Stimulated activated naive CD4-positive, alpha-beta T cell treated with Interleukin-2 at 50 U/mL for 16 hours (primary cell): ENCODE data around the gene CPN1.

ENCODE experiments used
- DNase-seq: peaks from one replicate; lab custom pipeline; 2025; lab: John Stamatoyannopoulos, UW

The CPN1 gene

DNA sequence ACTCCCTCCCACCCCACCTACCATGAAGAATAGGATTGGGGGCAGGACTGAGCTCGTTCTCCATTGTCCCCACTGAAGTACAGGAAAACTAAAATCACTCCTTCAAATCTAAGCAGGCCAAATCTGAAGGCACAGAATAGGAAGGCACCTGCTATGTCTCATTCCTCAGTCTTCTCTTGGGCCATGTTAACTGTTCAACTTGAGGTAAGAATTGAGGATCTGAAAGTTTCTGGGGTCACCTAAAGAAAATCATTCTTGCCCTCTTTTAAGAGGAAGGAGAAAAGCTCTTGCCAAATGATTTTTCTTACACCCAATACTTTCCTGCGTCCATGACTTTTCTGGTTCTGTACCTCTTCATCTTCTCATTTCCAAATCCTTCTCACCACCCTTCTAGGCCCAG is 4.9 kb downstream of the CPN1 start:
- DNase-seq: no peak

DNA sequence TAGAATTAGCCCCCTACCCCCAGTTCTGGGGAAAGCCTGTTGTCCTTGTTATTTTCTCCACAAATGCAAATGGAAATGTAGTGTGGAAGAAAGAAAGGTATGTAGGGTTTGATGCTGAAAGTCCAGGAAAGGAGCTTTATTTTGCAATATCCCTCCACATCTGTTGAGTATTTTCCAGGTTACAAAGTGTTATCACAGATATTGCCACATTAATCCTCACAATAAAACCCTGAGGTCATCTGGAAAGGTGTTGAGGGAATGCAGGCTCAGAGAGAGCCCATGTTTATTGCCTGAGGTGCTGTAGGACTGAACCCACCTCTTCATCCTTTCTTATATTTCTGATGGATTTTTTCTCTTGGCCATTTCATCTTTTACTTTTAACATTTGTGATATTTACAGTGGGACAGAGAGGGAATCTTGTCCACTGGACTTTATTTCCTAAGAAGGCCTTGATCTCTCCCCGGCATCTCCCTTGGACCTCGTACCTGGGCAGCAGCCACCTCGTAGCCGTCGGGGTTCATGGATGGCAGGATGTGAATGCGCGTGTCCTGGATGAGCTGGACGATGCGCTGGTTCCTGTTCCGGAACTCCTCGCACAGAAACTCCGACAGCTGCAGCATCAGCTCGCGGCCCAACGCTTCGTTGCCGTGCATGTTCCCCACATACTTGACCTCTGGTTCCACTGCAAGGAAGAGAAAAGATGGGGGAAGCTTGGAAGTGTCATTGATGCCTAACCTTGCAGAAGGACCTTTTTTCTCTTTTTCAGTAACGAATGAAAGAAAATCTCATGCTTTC is 6.0 kb downstream of the CPN1 start:
- no peak for DNase-seq

DNA sequence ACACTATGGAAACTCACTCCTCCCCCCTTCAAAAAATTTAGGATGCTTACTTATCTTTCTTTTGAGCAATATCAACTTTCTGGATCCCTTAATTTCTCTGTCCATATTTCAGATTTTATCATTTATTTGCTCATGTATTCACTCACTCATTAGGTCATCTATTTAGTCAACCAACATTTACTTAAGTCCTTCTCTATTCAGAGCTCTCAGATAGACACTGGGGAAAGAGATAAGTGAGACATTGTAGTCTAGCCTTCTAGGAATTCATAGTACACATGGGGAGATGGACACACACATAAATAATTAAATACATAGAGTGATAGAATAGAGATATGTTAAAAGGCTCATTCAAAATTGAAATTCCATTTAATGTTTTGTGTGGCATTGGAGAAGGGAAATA is 9.2 kb downstream of the CPN1 start:
- DNase-seq: no peak

DNA sequence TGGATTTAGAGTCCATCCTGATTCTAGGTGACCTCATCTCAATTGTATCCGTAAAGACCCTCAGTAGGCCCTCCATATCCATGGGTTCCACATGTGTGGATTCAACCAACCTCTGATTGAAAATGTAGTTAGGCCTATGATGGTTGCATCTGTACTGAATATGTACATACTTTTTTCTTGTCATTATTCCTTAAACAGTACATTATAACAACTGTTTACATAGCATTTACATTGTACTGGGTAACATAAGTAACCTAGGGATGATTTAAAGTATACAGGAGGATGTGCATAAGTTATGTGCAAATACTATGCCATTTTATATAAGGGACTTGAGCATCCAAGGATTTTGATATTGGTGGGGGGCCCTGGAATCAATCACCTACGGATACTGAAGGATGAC is 10.1 kb downstream of the CPN1 start:
- DNase-seq: no peak

DNA sequence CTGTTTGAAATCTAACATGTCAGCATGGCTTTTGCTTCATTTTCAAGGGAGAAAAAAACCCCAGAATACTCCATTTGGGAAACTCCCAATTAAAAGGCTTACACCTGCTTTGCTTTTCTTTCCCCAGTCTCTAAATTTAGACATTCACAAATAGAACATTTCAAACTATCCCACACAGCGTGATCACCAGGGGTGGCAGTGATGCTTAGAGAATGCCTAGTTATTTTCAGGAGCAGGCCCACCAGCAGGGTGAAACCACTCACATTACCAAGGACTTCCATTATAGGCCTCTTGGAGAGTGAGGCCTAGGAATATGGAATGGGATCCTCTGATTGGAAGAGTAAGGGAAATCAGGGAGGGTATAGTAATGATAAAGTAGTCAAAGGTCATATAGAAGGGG is 14.2 kb downstream of the CPN1 start:
- no peak for DNase-seq

DNA sequence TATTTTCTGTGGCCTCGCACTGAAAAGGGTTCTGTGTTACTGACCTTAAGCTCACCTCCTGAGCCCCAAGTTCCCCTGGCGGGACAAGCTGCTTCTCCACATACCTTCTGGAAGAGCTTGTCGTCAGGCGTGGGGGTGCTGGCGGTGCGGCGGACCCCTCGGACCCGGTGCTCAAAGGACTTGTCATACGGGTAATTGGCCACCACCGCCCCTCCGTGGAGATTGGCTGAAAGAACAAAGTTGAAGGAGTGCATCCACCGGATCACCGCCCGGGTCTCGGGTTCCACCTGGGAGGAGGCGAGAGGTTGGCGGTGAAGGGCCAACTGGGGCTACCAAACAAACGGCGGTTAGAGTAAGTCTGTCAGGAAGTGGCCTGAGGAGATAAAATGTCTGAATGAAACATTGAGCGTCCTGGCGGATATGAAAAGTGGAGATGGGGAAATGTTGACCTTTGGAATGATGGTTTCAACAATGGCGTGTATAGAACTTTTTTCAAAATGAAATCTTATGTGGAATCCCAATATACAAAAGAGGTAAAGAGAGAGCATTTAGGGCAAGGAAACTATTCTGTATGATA is 16.5 kb downstream of the CPN1 start:
- DNase-seq: no peak

DNA sequence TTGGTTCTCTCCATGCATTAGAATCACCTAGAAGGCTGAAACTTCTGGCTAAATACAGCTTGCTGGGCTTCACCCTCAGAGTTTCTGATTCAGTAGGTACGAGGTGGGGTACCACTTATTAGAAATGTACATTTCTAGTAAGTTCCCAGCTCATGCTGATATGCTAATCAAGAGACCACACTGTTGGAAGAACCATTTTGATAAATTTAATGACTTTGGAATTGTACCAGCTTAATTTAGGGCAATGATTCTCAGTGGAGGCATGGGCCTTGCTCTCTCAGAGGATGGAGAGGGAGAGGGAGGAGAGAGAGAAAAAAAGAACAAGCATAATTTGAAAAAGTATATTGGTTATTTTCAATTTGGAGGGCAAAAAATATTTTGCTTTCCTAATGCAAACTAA is 20.3 kb downstream of the CPN1 start:
- no peak for DNase-seq

DNA sequence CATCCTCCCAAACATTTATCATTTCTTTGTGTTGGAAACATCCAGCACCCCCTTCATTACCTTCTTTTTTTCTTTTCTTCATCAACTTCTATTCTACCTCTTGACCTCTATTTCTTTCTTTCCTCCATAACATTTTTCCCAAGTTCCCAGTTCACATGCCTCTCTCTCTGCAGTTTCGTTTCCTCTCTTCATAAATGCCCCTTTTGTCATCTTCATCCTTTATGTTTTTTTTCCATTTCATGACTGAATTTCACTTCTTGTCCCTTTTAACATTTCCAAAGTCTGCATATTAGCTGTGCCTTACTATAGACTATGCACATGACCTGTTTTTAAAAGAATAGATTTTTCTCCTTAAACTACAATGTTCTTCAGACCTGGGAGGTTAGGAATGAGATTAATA is 23.7 kb downstream of the CPN1 start:
- no peak for DNase-seq

DNA sequence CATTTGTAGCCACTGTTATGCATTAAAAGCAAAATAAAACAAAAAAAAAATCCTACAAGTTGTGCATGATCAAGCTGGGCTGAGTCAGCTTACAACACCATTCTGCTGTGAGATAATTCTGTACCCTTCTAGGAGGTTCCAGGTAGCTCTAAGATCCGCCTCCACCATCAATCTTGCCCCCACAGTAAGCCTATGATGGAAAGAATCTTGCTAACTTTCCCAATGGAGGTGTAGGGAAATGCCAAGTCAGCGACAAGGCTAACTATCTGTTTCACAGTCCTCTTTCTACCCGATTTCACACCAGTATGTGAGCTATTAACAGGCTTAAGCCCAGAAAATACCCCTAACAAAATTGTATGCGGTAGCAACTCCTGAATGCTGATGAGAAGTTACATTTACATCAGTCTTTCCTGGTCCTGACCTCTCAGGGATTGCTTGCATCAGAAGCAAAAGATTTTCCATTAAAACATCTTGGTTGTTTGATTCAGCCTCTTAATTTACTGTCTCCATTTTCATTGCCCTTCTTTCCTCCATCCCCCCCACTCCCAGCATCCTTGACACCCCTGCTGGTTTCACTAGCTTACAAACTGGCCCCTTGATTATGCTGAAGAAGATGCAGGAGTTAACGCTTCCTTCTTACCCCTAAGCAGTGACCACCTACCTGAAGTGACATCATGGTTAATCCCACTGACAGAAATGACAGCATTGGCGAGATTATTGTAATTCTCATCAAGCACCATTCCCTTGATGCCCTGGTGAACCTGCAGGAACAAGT is 27.8 kb downstream of the CPN1 start:
- no peak for DNase-seq

DNA sequence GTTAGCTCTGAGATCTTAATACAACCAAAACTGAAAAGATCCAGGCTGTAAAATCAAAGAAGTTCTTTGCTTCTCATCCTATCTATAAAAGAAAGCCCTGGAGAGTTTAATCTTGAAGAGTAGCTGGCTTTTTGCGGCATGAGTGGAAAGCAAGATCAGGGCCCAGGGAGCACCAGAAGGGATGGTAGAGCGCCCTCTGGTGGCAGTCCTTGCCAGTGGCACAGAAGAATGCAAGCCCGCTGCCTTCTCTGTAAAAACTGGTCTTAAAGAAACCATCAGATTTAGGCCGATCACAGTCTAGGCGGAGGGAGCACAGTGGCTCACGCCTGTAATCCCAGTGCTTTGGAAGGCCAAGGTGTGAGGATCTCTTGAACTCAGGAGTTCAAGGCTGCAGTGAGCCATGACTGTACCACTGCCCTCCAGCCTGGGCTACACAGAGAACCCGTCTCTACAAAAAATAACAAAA is 35.6 kb downstream of the CPN1 start:
- peak; percentile 68 for DNase-seq

DNA sequence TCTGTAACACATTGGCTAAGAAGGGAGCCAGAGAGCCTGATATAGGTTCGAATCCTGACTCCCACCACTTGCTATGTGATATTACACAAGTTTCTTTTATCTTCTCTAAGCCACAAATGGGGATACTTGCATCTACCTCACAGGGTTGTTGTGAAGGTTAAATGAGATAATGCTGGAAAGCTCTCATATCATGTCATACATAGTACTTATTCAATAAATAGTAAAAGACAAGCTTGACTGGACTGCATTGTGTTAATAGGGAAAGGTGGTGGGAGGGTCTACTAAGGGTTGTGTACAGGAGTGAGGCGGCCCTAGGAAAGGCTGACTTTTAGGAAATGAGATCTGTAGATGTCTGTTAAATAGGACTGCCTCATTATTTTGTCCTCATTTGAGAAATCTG is 36.1 kb downstream of the CPN1 start:
- DNase-seq: no peak

DNA sequence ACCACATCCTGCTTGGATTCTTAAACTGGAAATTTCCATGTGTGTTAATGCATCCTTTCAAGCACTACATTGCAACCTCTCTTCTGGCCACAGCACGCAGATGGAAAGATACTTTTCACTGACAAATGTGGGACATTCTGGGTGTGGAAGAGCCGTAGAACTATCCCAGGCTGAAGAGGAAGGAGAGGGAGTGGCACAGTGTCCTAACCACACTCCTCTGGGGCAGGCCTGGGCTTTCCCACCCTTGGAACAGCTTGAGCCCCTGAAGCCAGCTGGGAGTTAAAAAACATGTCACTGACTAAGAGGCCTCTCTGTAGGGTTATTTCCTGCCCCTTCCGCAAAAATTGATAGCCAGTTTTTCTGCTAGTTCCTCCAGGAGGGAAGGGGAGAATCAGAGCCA is 37.9 kb downstream of the CPN1 start:
- no peak for DNase-seq

DNA sequence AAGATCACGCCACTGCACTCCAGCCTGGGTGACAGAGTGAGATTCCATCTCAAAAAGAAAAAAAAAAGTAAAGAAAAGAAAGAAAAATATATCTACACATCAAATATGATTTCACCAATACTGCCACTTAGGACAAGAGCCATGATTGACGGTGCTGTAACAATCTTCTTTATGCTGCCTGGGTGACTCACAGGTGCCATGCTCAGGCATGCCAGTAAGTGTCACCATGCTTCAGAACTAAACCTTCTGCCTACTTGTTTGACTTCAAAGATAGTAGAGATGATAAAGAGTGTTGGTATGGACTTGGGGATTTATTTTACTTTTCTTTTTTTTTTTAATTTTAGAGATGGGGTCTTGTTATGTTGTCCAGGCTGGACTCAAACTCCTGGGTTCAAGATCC is 38.3 kb downstream of the CPN1 start:
- DNase-seq: no peak

DNA sequence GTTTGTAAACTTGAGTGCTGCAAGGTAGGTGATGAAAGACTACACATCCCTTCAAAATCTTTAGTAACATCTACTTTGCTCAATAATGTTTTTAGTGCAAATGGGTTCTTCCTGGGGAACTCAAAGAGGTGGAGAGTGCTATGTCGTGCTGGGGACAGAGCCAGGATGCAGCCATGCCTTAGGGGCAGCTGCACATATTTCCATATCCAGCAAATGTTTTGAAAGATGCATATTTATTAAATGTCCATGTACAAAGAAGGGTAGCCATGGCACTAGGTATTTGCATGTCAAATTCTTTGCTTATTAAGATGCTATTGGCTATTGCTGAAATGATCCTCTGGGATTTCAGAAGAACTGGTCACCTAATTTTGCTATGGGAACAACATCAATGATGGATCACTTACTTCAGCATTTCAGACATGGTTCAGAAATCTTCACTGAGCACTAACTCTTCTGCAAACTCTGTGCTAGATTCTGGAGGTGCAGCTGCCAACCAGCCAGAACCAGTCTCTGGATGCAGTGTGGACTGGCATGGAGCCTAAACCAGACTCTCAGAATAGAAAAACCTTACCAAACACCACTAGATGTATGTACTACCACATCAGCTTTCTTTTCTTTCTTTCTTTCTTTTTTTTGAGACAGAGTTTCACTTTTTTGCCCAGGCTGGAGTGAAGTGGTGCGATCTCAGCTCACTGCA is 40.2 kb downstream of the CPN1 start:
- no peak for DNase-seq

DNA sequence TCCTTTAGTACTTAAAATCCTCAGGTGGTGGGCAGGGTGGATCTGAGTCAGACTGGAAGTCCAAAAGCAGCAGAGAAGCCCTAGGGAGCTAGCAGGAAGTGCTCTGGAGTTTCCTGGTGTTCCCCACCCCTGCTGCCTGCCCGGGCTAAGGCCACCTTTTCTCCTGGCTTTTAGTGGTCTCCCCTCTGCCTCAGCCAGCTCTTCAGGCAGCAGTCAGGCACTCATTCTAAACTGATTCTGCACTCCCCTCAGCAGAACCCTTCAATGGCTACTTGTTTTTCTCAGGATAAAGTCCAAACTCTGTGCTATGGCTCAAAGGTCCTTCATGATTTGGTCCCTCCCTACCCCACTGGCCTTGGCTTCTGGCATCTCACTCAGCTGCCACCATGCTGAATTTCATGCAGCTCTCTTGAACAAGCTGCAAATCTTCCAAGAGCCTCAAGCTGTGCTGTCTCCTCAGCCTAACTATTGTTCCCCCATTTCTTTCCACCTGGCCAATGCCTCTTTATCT is 43.1 kb downstream of the CPN1 start:
- no peak for DNase-seq

DNA sequence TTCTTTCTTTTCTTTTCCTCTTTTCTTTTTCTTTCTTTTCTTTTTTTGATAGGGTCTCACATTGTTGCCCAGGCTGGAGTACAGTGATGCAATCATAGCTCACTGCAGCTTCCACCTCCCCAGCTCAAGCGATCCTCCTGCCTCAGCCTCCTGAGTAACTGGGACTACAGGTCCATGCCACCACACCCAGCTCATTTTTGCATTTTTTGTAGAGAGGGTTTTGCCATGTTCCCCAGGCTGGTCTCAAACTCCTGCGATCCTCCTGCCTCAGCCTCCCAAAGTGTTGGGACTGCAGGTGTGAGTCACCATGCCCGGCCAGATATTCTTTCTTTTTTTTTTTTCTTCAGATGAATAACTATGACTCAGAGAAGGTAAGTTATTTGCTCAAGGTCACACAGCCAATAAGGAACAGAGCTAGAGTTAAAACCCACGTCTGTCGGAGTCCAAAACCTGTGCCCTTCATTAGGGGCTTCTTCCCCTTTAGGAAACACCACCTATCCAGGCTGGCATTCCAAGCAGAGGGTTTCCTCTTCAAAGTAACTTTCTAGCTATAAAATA is 43.8 kb downstream of the CPN1 start:
- DNase-seq: no peak

DNA sequence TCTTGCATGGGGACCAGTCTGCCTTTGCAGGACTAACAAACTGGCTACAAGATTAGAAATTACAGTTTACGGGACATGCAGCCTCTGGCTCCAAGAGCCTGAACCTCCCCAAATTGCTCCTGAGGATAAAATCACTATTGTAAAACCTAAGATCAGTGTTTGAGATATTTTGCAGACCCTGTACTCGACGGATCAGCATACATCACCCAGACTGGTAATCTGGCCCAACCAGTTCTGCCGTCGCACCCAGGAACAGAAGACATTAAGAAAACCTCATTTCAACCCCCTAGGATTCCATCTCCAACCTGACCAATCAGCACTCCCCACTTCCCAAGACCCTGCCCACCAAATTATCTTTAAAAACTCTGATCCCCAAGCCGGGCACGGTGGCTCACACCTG is 44.8 kb downstream of the CPN1 start:
- no peak for DNase-seq

DNA sequence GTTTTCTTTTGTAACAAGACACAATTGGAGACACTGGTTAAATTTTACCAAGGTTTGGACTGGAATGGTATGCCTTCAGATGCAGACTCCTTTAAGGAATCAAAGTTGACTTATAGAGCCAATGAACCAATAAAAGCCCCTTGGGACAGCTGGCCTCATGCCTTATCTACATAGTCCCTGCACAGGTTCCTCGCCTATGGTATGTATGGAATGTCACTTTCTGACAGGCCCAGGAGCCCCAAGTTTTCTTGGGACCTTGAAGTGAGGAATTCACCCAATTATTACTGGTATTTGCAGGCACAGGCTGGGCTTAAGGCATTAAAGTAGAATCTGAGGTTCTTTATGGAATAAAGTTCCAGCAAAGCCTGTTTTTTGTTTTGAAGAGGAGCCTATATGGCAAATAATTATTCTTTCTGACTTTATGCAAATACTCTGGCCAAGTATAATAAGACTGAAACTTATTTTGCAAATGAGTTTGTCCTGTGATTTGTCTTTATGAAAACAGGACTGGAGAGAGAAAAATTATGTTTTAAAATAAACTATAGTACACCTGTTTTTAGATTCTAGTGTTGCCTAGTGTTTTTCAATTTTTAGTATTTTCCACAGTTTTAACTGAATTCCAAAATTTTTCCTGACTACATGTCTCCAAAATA is 47.8 kb downstream of the CPN1 start:
- DNase-seq: no peak

DNA sequence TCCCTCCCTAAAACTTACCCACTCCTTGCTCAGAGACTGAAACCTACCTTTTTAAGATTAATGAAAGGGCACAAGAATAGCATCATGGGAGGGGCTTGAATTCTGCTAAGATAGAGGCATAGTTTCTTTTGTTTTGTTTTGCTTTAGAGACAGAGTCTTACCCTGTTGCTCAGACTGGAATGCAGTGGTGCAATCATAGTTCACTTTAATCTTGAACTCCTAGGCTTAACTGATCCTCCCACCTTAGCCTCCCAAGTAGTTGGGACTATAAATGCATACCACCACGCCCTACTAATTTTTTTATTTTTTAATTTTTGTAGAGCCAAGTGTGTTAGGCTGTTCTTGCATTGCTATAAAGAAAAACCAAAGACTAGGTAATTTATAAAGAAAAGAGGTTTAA is 54.3 kb downstream of the CPN1 start:
- no peak for DNase-seq

DNA sequence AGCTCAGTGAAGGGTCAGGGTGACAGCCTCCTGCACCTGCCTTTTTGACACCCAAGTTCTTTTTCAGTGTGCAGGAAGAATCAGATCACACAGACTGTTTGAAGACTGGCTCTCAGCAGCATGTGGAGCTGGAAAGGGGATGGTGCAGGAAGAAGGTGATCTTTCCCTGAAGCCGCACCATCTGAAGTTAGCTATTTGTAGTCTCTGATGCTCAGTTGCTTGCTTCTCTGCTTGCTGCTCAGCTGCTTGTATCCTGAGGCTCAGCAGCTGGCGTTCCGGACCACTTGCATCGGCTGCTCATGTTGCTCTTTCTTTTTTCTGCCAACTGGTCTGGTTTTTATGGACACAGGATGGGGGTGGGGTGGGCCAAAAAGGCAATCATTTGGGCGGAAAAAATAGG is 56.1 kb downstream of the CPN1 start:
- no peak for DNase-seq

DNA sequence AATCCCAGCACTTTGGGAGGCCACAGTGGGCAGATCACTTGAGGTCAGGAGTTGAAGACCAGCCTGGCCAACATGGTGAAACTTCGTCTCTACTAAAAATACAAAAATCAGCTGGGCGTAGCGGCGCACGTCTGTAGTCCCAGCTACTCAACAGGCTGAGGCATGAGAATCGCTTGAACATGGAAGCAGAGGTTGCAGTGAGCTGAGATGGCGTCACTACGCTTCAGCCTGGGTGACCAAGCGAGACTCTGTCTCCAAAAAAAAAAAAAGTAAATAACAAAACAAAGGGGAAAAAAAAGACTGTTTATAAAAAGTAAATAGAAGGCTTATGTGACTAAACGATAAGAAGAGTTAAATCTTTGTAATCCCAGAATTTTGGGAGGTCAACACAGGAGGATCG is 56.9 kb downstream of the CPN1 start:
- DNase-seq: no peak

DNA sequence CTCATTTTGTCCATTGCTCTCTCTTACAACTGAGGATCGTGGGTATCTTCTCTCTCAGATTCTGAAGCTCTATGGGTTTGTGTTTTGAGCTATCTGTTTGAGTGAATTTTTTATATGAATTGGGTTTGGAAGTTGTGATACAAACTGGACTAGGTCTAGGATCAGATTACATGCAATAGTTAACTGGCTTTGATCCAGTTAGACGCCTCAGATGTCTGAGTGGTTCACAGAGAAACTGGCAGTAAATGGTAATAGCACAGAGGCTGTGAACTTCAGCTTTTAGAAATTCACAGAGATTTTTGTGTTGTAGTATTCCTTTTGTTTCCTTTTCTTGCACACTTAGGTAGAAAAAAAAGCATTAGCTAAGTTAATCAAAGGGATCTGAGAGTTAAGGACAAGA is 59.3 kb downstream of the CPN1 start:
- no peak for DNase-seq
